Mesothelial cell of epicardium (in vitro differentiated cells): ENCODE results near the gene NHERF2. TPM values are rescaled to one million over a fixed set of nuclear protein-coding genes. Genes with fewer than 3 reads are reported as not detected.

Experiments
- DNase-seq, 2 experiments: peaks; one replicate each; pipeline ENCODE4 v3.0.0; 2021; ENCODE audit warnings: low spot score in 2 of 2; ENCODE audit not compliant: unreplicated experiment in 2 of 2
- H3K27ac Mint-ChIP-seq: 2 replicates; pipeline ENCODE4 v1.8.0; 2021; ENCODE audit warnings: mixed read lengths
- H3K27me3 Mint-ChIP-seq: 2 replicates; pipeline ENCODE4 v1.8.0; 2021; ENCODE audit warnings: low read depth, mixed read lengths
- H3K36me3 Mint-ChIP-seq: 2 replicates; pipeline ENCODE4 v1.8.0; 2021; ENCODE audit warnings: mixed read lengths
- H3K4me1 Mint-ChIP-seq: 2 replicates; pipeline ENCODE4 v1.8.0; 2021; ENCODE audit warnings: mixed read lengths
- H3K4me3 Mint-ChIP-seq: 2 replicates; pipeline ENCODE4 v1.8.0; 2021; ENCODE audit warnings: mild to moderate bottlenecking, moderate library complexity, mixed read lengths
- H3K9me3 Mint-ChIP-seq: 2 replicates; pipeline ENCODE4 v1.8.0; 2021; ENCODE audit warnings: mixed read lengths
- CTCF ChIP-seq: fragments of 200-600 bp; sonication (generic); IDR thresholded peaks from one replicate; pipeline ENCODE4 v1.5.0; 2021; ENCODE audit warnings: antibody characterized with exemption; ENCODE audit not compliant: unreplicated experiment
- total RNA-seq: library from RNA; stranded (reverse); gene quantifications from 3 replicates; pipeline ENCODE4 v1.2.1, GENCODE V29; 2021

Gene NHERF2
- total RNA-seq, 1 donor from 2014 or later: 51.3 TPM

- Mint-ChIP-seq H3K4me3 (peak overlapping the region; percentile 58), H3K4me1 (peaks cover 31% of the 10 kb centered on the region), H3K27ac (no peak overlapping the region), H3K27me3 (peaks cover 25% of the 10 kb centered on the region), H3K9me3 (no peaks in the 10 kb centered on the region), H3K36me3 (peaks cover 2% of the 10 kb centered on the region)
- no peak for TF ChIP-seq CTCF
- no peak for DNase-seq
Measured at GRCh38 chr16:2025251-2025650, 1.5 kb upstream of the NHERF2 start.

GRCh38 chr16:2025878-2026460 lies 733 bp upstream of the NHERF2 start:
- H3K4me3 Mint-ChIP-seq: peak overlapping the region; percentile 58
- peaks cover 18% of the 10 kb centered on the region for H3K27me3 Mint-ChIP-seq
- no peak for DNase-seq
- H3K27ac Mint-ChIP-seq: no peak overlapping the region
- peaks cover 2% of the 10 kb centered on the region for H3K36me3 Mint-ChIP-seq
- peaks cover 27% of the 10 kb centered on the region for H3K4me1 Mint-ChIP-seq
- no peaks in the 10 kb centered on the region for H3K9me3 Mint-ChIP-seq
- no peak for TF ChIP-seq CTCF

- H3K27ac Mint-ChIP-seq: peak overlapping the region; percentile 39
Measured at GRCh38 chr16:2027024-2028010, 615 bp downstream of the NHERF2 start.

GRCh38 chr16:2028146-2028545 lies 1.4 kb downstream of the NHERF2 start:
- no peaks in the 10 kb centered on the region for H3K9me3 Mint-ChIP-seq
- peak overlapping the region; percentile 79 for H3K4me3 Mint-ChIP-seq
- peaks cover 24% of the 10 kb centered on the region for H3K4me1 Mint-ChIP-seq
- H3K27me3 Mint-ChIP-seq: no peaks in the 10 kb centered on the region
- H3K27ac Mint-ChIP-seq: no peak overlapping the region
- DNase-seq: no peak
- peaks cover 2% of the 10 kb centered on the region for H3K36me3 Mint-ChIP-seq
- no peak for TF ChIP-seq CTCF

More at GRCh38 chr16:2027024-2028010, 615 bp downstream of the NHERF2 start:
- peaks cover 2% of the 10 kb centered on the region for H3K36me3 Mint-ChIP-seq
- no peak for DNase-seq
- H3K4me3 Mint-ChIP-seq: peak overlapping the region; percentile 79
- H3K27me3 Mint-ChIP-seq: peaks cover 6% of the 10 kb centered on the region
- TF ChIP-seq CTCF: no peak
- peaks cover 29% of the 10 kb centered on the region for H3K4me1 Mint-ChIP-seq
- H3K9me3 Mint-ChIP-seq: no peaks in the 10 kb centered on the region

- no peak overlapping the region for H3K27ac Mint-ChIP-seq
- H3K27me3 Mint-ChIP-seq: no peaks in the 10 kb centered on the region
- DNase-seq: no peak
- H3K4me3 Mint-ChIP-seq: no peak overlapping the region
- H3K9me3 Mint-ChIP-seq: no peaks in the 10 kb centered on the region
- H3K4me1 Mint-ChIP-seq: peaks cover 26% of the 10 kb centered on the region
- TF ChIP-seq CTCF: no peak
- H3K36me3 Mint-ChIP-seq: peaks cover 2% of the 10 kb centered on the region
Measured at GRCh38 chr16:2028620-2029220, 2.0 kb downstream of the NHERF2 start.
